Measurements from ENCODE around the gene GPR142. TPM values are rescaled to one million over a fixed set of nuclear protein-coding genes. Genes with fewer than 3 reads are reported as not detected.
A peak's percentile ranks its signal among the peaks of the same experiment; 100 is the strongest.

The GPR142 gene
- total RNA-seq, 1 experiment from 2014 or later: not detected

- H3K4me3 Mint-ChIP-seq: peak overlapping the region; percentile 51
- DNase-seq (ENCODE audit: low spot score) (peak; percentile 66), ATAC-seq (peak; percentile 74)
- peaks cover 4% of the 10 kb centered on the region; the same call in 1 of the 2 replicates for H3K4me1 Mint-ChIP-seq
- CTCF ChIA-PET: interaction anchor here (0.6 to 4.7 kb wide), 35 partner anchors 8 to 1175 kb away, joined by 3 to 48 read pairs (median 5); partner anchors contain the start of genes BTBD17, CD300A, GPR142 and TTYH2
- no peaks in the 10 kb centered on the region for H3K36me3 Mint-ChIP-seq
- H3K27me3 Mint-ChIP-seq (ENCODE audit: low read depth): peaks cover 76% of the 10 kb centered on the region
- H3K9me3 Mint-ChIP-seq: no peaks in the 10 kb centered on the region
- POLR2A ChIA-PET: interaction anchor here (2.1 kb wide), 1 partner anchor 9 kb away, joined by 11 read pairs; the partner anchor contains the start of gene BTBD17
- H3K27ac Mint-ChIP-seq: no peak overlapping the region
- TF ChIP-seq ELF4 (CRISPR knock-in tag; IDR thresholded peaks at IDR 0.05; ENCODE audit: low read depth): no peak
- peak; percentile 94 for TF ChIP-seq ARID4B (CRISPR knock-in tag; IDR thresholded peaks at IDR 0.05; ENCODE audit: borderline replicate concordance)
- TF ChIP-seq ZSCAN18 (CRISPR knock-in tag; IDR thresholded peaks at IDR 0.05): no peak
- peak; percentile 78 for TF ChIP-seq NR2C2 (CRISPR knock-in tag; IDR thresholded peaks at IDR 0.05)
- peak; percentile 98 for TF ChIP-seq FOXP1 (CRISPR knock-in tag; IDR thresholded peaks at IDR 0.05; ENCODE audit: borderline replicate concordance)
- TF ChIP-seq ZNF317 (CRISPR knock-in tag; IDR thresholded peaks at IDR 0.05; ENCODE audit: borderline replicate concordance, low read depth): no peak
- TF ChIP-seq GRHL2 (CRISPR knock-in tag; IDR thresholded peaks at IDR 0.05; ENCODE audit: insufficient replicate concordance, severe bottlenecking): no peak
- no peak for TF ChIP-seq MXD4 (CRISPR knock-in tag; IDR thresholded peaks at IDR 0.05; ENCODE audit: borderline replicate concordance)
- TF ChIP-seq ATF2 (CRISPR knock-in tag; IDR thresholded peaks at IDR 0.05; ENCODE audit: borderline replicate concordance, low read depth): no peak; the same call in 1 of the 2 replicates
- TF ChIP-seq NFE2L1 (CRISPR knock-in tag; IDR thresholded peaks at IDR 0.05): peak; percentile 84; the same call in 1 of the 2 replicates
- TF ChIP-seq EMX1 (CRISPR knock-in tag; IDR thresholded peaks at IDR 0.05): no peak
- TF ChIP-seq CTCF (IDR thresholded peaks at IDR 0.05): no peak
- peak; percentile 80; the same call in 1 of the 2 replicates for TF ChIP-seq TCF7 (CRISPR knock-in tag; IDR thresholded peaks at IDR 0.05; ENCODE audit: low read depth)
- peak; percentile 54; the same call in 1 of the 2 replicates for TF ChIP-seq PRDM15 (CRISPR knock-in tag; IDR thresholded peaks at IDR 0.05)
- no peak for TF ChIP-seq ZNF416 (CRISPR knock-in tag; IDR thresholded peaks at IDR 0.05)
- no peak for TF ChIP-seq JAZF1 (CRISPR knock-in tag; IDR thresholded peaks at IDR 0.05)
- TF ChIP-seq FOXK1 (CRISPR knock-in tag; IDR thresholded peaks at IDR 0.05): peak; percentile 79
- TF ChIP-seq ATF6 (CRISPR knock-in tag; IDR thresholded peaks at IDR 0.05): no peak
- no peak for TF ChIP-seq ZMAT4 (CRISPR knock-in tag; IDR thresholded peaks at IDR 0.05)
- no peak for TF ChIP-seq ZNF423 (CRISPR knock-in tag; IDR thresholded peaks at IDR 0.05)
These were observed 15.6 kb upstream of the GPR142 start for GRCh38 chr17:74351552-74352210.
